Muscle of leg (tissue), 11 donors: ENCODE results near the gene TANC2. TPM values are rescaled to one million over a fixed set of nuclear protein-coding genes. Genes with fewer than 3 reads are reported as not detected.

Experiments used
- DNase-seq: peaks from one replicate; pipeline ENCODE4 v3.0.0; 2013
- H3K27ac ChIP-seq: one replicate; pipeline ENCODE4 v1.5.1; 2013; ENCODE audit warnings: mild to moderate bottlenecking, low read length, control low read depth
- H3K27me3 ChIP-seq: one replicate; pipeline ENCODE4 v1.6.1; 2013; ENCODE audit warnings: low read length; ENCODE audit not compliant: control insufficient read depth, insufficient read depth
- H3K36me3 ChIP-seq: one replicate; pipeline ENCODE4 v1.6.1; 2013; ENCODE audit warnings: low read length; ENCODE audit not compliant: control insufficient read depth, insufficient read depth
- H3K4me1 ChIP-seq: one replicate; pipeline ENCODE4 v1.6.1; 2013; ENCODE audit warnings: low read length; ENCODE audit not compliant: control insufficient read depth, insufficient read depth
- H3K4me3 ChIP-seq: one replicate; pipeline ENCODE4 v1.5.1; 2013; ENCODE audit warnings: low read length, control low read depth
- H3K9me3 ChIP-seq: replicated peaks from 2 replicates; pipeline ENCODE4 v1.6.1; 2013; ENCODE audit warnings: low read depth, low read length; ENCODE audit not compliant: control insufficient read depth
- WGBS: methylation state at CpG from one replicate; pipeline ENCODE4 v1.1.5; 2013; ENCODE audit warnings: missing lambda C conversion rate; ENCODE audit not compliant: insufficient coverage; 5-methylcytosine and 5-hydroxymethylcytosine counted together
- polyA plus RNA-seq, 8 donors: library from polyadenylated mRNA; unstranded; fragments of 120-200 nt; gene quantifications; one replicate each; pipeline versions ENCODE4 v1.2.1 to v1.2.3, GENCODE V29; 2013; ENCODE audit warnings: inconsistent platforms in 1 of 8, low replicate concordance in 1 of 8; ENCODE audit not compliant: insufficient read length in 8 of 8, insufficient read depth in 1 of 8
- total RNA-seq: library from RNA; stranded (reverse); fragments of 120-200 nt; gene quantifications from one replicate; pipeline ENCODE4 v1.2.4, GENCODE V29; 2013

Gene TANC2
- total and polyA plus RNA-seq, 9 donors: 22.6 to 52.8 (median 36.1) TPM

DNA sequence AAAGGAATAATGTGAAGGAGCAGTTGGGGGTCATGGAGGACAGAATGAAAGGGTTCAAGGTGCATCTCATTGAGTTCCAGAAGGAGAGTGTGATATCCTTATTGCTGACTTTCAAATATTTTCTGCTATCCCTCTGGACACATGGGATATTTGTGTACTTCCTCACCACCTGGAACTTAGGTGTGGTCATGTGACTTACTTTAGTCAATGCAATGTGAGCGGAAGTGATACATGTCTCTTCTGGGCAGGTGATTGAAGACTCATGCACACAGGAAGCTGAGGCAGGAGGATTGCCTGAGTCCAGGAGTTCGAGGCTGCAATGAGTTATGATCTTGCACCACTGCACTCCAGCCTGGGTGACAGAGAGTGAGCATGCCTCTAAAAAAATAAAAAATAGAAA is 36.7 kb upstream of the TANC2 start:
- Histone ChIP-seq H3K4me3 (no peak overlapping the region), H3K36me3 (no peaks in the 10 kb centered on the region), H3K9me3 (no peaks in the 10 kb centered on the region), H3K4me1 (peaks cover 12% of the 10 kb centered on the region), H3K27ac (no peak overlapping the region), H3K27me3 (no peaks in the 10 kb centered on the region)
- DNase-seq: no peak
- 100% methylated on average over 1 of the region's 2 CpGs for WGBS

DNA sequence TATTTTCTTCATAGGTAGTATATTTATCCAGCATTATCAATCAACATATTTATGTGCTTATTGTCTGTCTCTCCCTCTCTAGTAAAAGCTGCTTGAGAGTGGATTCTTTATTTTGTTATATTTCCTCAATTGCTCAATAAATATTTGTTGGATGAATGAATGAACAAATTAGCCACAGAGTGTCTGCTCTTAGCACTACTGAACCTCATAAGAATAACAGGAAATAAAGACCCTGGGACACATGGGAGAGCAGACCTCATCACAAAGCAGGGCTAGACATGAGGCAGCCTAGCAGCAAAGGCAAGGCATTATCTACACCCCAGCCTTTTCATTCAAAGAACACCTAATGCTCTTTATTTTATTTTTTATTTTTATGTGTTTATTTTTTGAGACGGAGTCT is 34.9 kb upstream of the TANC2 start:
- no peaks in the 10 kb centered on the region for H3K9me3 ChIP-seq
- peaks cover 19% of the 10 kb centered on the region for H3K4me1 ChIP-seq
- H3K27ac ChIP-seq: no peak overlapping the region
- no peaks in the 10 kb centered on the region for H3K27me3 ChIP-seq
- no CpG with 5 or more reads among the region's 1 CpG for WGBS
- no peak overlapping the region for H3K4me3 ChIP-seq
- H3K36me3 ChIP-seq: no peaks in the 10 kb centered on the region
- DNase-seq: no peak

DNA sequence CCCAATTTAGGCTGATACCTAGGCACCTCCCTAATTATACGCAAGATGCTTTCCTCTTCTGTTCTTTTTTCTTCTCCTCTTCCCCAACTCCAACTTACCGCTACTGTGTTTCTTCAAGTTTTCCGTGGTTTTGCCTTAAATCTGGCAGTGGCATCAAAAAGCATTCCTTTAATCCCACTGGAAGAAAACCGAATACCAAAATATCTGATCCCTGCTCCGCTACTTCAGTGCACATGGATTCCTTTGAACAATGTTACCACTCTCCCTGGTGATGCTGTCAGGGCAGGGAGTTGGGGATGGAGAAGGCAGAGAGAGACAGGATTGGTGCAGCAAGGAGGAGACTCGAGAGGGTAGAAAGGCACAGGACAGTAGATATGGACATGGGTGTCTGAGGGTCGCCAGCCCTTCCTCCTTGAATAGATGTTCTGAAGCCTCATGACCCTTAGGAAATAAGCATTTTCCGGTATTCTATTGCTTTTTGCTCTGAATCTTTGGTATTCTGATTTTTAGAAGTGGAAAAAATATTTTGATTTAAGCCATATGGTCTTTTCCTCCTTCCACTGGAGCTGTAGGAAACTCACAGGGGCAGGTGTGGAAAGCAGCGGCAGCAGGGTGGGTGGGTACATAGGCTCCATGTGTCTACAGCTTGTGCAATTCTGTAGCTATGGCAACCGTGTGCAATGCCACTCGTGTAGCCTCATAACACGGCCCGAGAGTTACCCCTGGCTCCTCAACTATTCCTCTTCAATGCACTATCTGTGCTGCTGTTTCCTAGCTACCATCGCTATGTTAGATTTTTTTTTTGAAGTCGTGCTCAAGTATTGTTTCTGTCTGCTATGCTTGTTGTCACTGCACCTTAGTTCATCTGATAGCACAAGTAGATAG is 32.3 kb upstream of the TANC2 start:
- H3K27me3 ChIP-seq: no peaks in the 10 kb centered on the region
- peak; percentile 54 for DNase-seq
- H3K27ac ChIP-seq: no peak overlapping the region
- 30% methylated on average over 6 of the region's 15 CpGs for WGBS
- H3K36me3 ChIP-seq: no peaks in the 10 kb centered on the region
- no peak overlapping the region for H3K4me3 ChIP-seq
- H3K9me3 ChIP-seq: peaks cover 7% of the 10 kb centered on the region
- peaks cover 19% of the 10 kb centered on the region for H3K4me1 ChIP-seq

DNA sequence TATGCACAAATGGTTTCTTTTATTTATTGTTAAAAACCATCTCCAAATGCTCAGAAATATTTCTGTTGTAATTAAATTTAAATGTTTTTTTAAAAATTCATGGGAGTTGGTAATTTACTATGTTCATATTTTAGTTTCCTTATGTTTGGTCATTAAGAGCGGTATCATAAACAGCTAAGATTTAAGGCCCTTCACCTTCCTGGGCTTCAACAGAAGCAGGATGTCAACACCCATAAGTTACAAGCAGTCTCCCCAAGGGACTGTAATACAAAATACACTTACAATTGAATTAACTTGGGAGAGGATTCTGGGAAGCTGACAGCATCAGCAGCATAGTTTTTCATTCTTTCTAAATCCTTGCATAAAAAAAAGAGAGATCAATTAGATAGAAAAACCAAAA is 30.9 kb upstream of the TANC2 start:
- Histone ChIP-seq H3K27me3 (no peaks in the 10 kb centered on the region), H3K27ac (peak overlapping the region; percentile 38), H3K36me3 (no peaks in the 10 kb centered on the region), H3K9me3 (peaks cover 8% of the 10 kb centered on the region), H3K4me3 (no peak overlapping the region), H3K4me1 (peaks cover 19% of the 10 kb centered on the region)
- DNase-seq: no peak
- WGBS: no CpG with 5 or more reads among the region's 1 CpG

GRCh38 chr17:62935523-62935922 is 30.5 kb upstream of the TANC2 start:
- 33% methylated on average over 1 of the region's 2 CpGs for WGBS
- H3K36me3 ChIP-seq: no peaks in the 10 kb centered on the region
- H3K27ac ChIP-seq: peak overlapping the region; percentile 67
- peaks cover 8% of the 10 kb centered on the region for H3K9me3 ChIP-seq
- peak; percentile 50 for DNase-seq
- peaks cover 19% of the 10 kb centered on the region for H3K4me1 ChIP-seq
- no peak overlapping the region for H3K4me3 ChIP-seq
- H3K27me3 ChIP-seq: no peaks in the 10 kb centered on the region

- H3K27me3 ChIP-seq: no peaks in the 10 kb centered on the region
- no CpG with 5 or more reads among the region's 1 CpG for WGBS
- H3K36me3 ChIP-seq: no peaks in the 10 kb centered on the region
- peaks cover 19% of the 10 kb centered on the region for H3K4me1 ChIP-seq
- H3K4me3 ChIP-seq: no peak overlapping the region
- peak; percentile 18 for DNase-seq
- H3K9me3 ChIP-seq: peaks cover 13% of the 10 kb centered on the region
- H3K27ac ChIP-seq: no peak overlapping the region
These were observed 28.4 kb upstream of the TANC2 start for GRCh38 chr17:62937606-62938005.

- Histone ChIP-seq H3K27me3 (no peaks in the 10 kb centered on the region), H3K9me3 (peaks cover 13% of the 10 kb centered on the region), H3K36me3 (no peaks in the 10 kb centered on the region), H3K27ac (no peak overlapping the region), H3K4me3 (no peak overlapping the region), H3K4me1 (no peaks in the 10 kb centered on the region)
- no CpG with 5 or more reads among the region's 4 CpGs for WGBS
- no peak for DNase-seq
These were observed 24.6 kb upstream of the TANC2 start for GRCh38 chr17:62941358-62941991.

GRCh38 chr17:62948370-62948769 is 17.7 kb upstream of the TANC2 start:
- WGBS: no CpG with 5 or more reads among the region's 1 CpG
- Histone ChIP-seq H3K9me3 (no peaks in the 10 kb centered on the region), H3K27ac (no peak overlapping the region), H3K4me3 (no peak overlapping the region), H3K4me1 (peaks cover 6% of the 10 kb centered on the region), H3K36me3 (no peaks in the 10 kb centered on the region), H3K27me3 (no peaks in the 10 kb centered on the region)
- DNase-seq: no peak

DNA sequence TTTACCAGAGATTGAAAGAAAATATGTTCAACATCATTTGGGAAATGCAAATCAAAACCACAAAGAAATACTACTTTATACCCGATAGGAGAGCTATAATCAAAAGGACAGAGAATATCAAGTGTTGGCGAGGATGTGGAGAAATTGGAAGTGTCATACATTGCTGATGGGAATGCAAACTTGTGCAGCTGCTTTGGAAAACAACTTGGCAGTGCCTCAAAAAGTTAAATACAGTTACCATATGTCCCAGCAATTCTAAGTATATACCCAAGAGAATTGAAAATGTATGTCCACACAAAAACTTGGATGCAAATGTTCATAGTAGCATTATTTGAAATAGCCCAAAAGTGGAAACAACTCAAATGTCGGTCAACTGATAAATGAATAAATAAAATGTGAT is 17.0 kb upstream of the TANC2 start:
- Histone ChIP-seq H3K36me3 (no peaks in the 10 kb centered on the region), H3K27ac (no peak overlapping the region), H3K4me1 (peaks cover 6% of the 10 kb centered on the region), H3K9me3 (no peaks in the 10 kb centered on the region), H3K4me3 (no peak overlapping the region), H3K27me3 (no peaks in the 10 kb centered on the region)
- no CpG with 5 or more reads among the region's 3 CpGs for WGBS
- DNase-seq: peak; percentile 22

GRCh38 chr17:62950067-62950466 is 16.0 kb upstream of the TANC2 start:
- Histone ChIP-seq H3K27me3 (no peaks in the 10 kb centered on the region), H3K27ac (peak overlapping the region; percentile 86), H3K4me1 (peaks cover 6% of the 10 kb centered on the region), H3K4me3 (no peak overlapping the region), H3K36me3 (no peaks in the 10 kb centered on the region), H3K9me3 (no peaks in the 10 kb centered on the region)
- peak; percentile 86 for DNase-seq
- WGBS: no CpG with 5 or more reads among the region's 1 CpG
